HepG2 (cell line): ENCODE data around the gene OBP2B. TPM values are rescaled to one million over a fixed set of nuclear protein-coding genes. Genes with fewer than 3 reads are reported as not detected.

Source experiments
- ATAC-seq: fragments of 200-7000 bp; cut with Tn5 transposase; 3 replicates; pipeline ENCODE4 v1.9.1; 2020; ENCODE audit warnings: mild to moderate bottlenecking, moderate library complexity
- BruUV-seq: library from RNA; stranded (reverse); fragments of 400-500 nt; replicated peaks from 2 replicates; lab custom pipeline; 2021; lab: Mats Ljungman, UMichigan
- CTCF ChIA-PET: fragments of 300-600 bp; formaldehyde crosslinking; extraction: SDS; loops from one replicate; lab custom pipeline; 2021; ENCODE audit warnings: low total read pairs, inconsistent platforms, low intra/inter-chr PET ratio; lab: Yijun Ruan, JAX
- POLR2A ChIA-PET: fragments of 350-600 bp; sonication (Branson Sonifier 250); formaldehyde crosslinking; loops from one replicate; lab custom pipeline; 2020; ENCODE audit warnings: antibody characterized with exemption, inconsistent platforms; lab: Yijun Ruan, JAX
- DNase-seq: peaks from one replicate; pipeline ENCODE4 v3.0.0-alpha.2; 2015; ENCODE audit warnings: low spot score
- FAIRE-seq: peaks from 3 replicates; lab custom pipeline; 2011; peaks lifted over from hg19 to GRCh38; lab: Jason Lieb, UNC
- H2AFZ ChIP-seq: one replicate; pipeline ENCODE4 v1.6.1; 2011; ENCODE audit warnings: low read length, inconsistent platforms
- H3K27ac ChIP-seq: fragments of 300-600 bp; 3 replicates; pipeline ENCODE4 v1.8.0; 2011; ENCODE audit warnings: mixed run types, mild to moderate bottlenecking, mixed read lengths, low read length, inconsistent platforms; ENCODE audit not compliant: insufficient read depth; ENCODE audit errors: extremely low read length
- H3K27me3 ChIP-seq, 2 experiments: fragments of 200-600 bp in 1 of 2; 2 replicates in 1 of 2; 3 replicates in 1 of 2; pipeline versions ENCODE4 v1.6.0 to v1.8.0; 2011; ENCODE audit warnings: low read length in 2 of 2, mild to moderate bottlenecking in 2 of 2, moderate library complexity in 2 of 2, inconsistent platforms in 1 of 2; ENCODE audit not compliant: insufficient read depth in 2 of 2, control insufficient read depth in 1 of 2
- H3K36me3 ChIP-seq, 2 experiments: fragments of 200-600 bp in 1 of 2; replicated peaks in 1 of 2; 2 replicates in 1 of 2; 3 replicates in 1 of 2; pipeline versions ENCODE4 v1.5.1 to v1.8.0; 2011; ENCODE audit warnings: low read length in 2 of 2, inconsistent platforms in 1 of 2; ENCODE audit not compliant: insufficient read depth in 2 of 2, control insufficient read depth in 1 of 2
- H3K4me1 ChIP-seq: 2 replicates; pipeline ENCODE4 v1.5.1; 2012; ENCODE audit warnings: low read length, inconsistent platforms; ENCODE audit not compliant: insufficient read depth
- H3K4me2 ChIP-seq: 2 replicates; pipeline ENCODE4 v1.6.0; 2011; ENCODE audit warnings: low read depth, low read length, inconsistent platforms
- H3K4me3 ChIP-seq, 3 experiments: fragments of 200-600 bp in 1 of 3; sonication (generic), shearing (Covaris generic) in 1 of 3; replicated peaks in 1 of 3; 2 replicates each; pipeline ENCODE4 v1.5.1; 2011 to 2016; ENCODE audit warnings: low read length in 3 of 3, inconsistent platforms in 2 of 3, low read depth in 2 of 3, mild to moderate bottlenecking in 2 of 3, control low read depth in 1 of 3, mixed read lengths in 1 of 3; ENCODE audit not compliant: insufficient read depth in 1 of 3
- H3K79me2 ChIP-seq: one replicate; pipeline ENCODE4 v1.6.1; 2011; ENCODE audit warnings: low read length, inconsistent platforms; ENCODE audit not compliant: insufficient read depth
- H3K9ac ChIP-seq: 2 replicates; pipeline ENCODE4 v1.6.0; 2011; ENCODE audit warnings: mild to moderate bottlenecking, low read depth, low read length, inconsistent platforms; ENCODE audit not compliant: insufficient read depth
- H3K9me3 ChIP-seq: 2 replicates; pipeline ENCODE4 v1.5.1; 2012; ENCODE audit warnings: mild to moderate bottlenecking, low read length
- H4K20me1 ChIP-seq: 2 replicates; pipeline ENCODE4 v1.6.0; 2011; ENCODE audit warnings: inconsistent platforms, mild to moderate bottlenecking, low read length, moderate library complexity; ENCODE audit not compliant: insufficient read depth
- AGO1 ChIP-seq: fragments of 200-400 bp; formaldehyde crosslinking; IDR thresholded peaks from 2 replicates; pipeline ENCODE4 v1.6.1; 2017; ENCODE audit warnings: mild to moderate bottlenecking, low read depth, low read length, moderate library complexity; ENCODE audit not compliant: poor library complexity, severe bottlenecking
- ELF3 ChIP-seq: IDR thresholded peaks from 2 replicates; pipeline ENCODE4 v1.6.1; 2016; ENCODE audit warnings: missing genetic modification reagents, missing compliant biosample characterization
- FOSL2 ChIP-seq: sonication (generic); formaldehyde crosslinking; IDR thresholded peaks from 2 replicates; pipeline ENCODE4 v1.4.0; 2020; ENCODE audit warnings: missing genetic modification reagents
- GATAD2A ChIP-seq: IDR thresholded peaks from 2 replicates; pipeline ENCODE4 v1.6.1; 2016
- KDM5B ChIP-seq: sonication (generic); formaldehyde crosslinking; IDR thresholded peaks from 2 replicates; pipeline ENCODE4 v1.4.0; 2020; ENCODE audit warnings: missing genetic modification reagents, mild to moderate bottlenecking, borderline replicate concordance
- NPAS2 ChIP-seq: sonication (generic); formaldehyde crosslinking; IDR thresholded peaks from 2 replicates; pipeline ENCODE4 v1.8.0; 2022; ENCODE audit warnings: mild to moderate bottlenecking, missing genetic modification reagents, borderline replicate concordance
- NR0B2 ChIP-seq: sonication (generic); formaldehyde crosslinking; IDR thresholded peaks from 2 replicates; pipeline ENCODE4 v1.4.0; 2020; ENCODE audit warnings: mild to moderate bottlenecking, missing genetic modification reagents
- REL ChIP-seq: sonication (generic); formaldehyde crosslinking; conservative IDR thresholded peaks from 2 replicates; pipeline ENCODE4 v1.8.0; 2022; ENCODE audit warnings: mild to moderate bottlenecking, missing genetic modification reagents, moderate library complexity
- THAP8 ChIP-seq: sonication (generic); formaldehyde crosslinking; IDR thresholded peaks from 2 replicates; pipeline ENCODE4 v1.5.1; 2020; ENCODE audit warnings: missing genetic modification reagents, mild to moderate bottlenecking, borderline replicate concordance
- ZFP91 ChIP-seq: sonication (generic); formaldehyde crosslinking; IDR thresholded peaks from 2 replicates; pipeline ENCODE4 v1.9.0; 2022; ENCODE audit warnings: missing genetic modification reagents, mild to moderate bottlenecking, borderline replicate concordance
- ZNF260 ChIP-seq: sonication (generic); formaldehyde crosslinking; IDR thresholded peaks from 2 replicates; pipeline ENCODE4 v1.4.0; 2020; ENCODE audit warnings: missing genetic modification reagents, low read depth, mild to moderate bottlenecking, borderline replicate concordance
- ZNF609 ChIP-seq: sonication (generic); formaldehyde crosslinking; IDR thresholded peaks from 2 replicates; pipeline ENCODE4 v1.4.0; 2020; ENCODE audit warnings: mild to moderate bottlenecking, missing genetic modification reagents, borderline replicate concordance
- ZNF768 ChIP-seq: sonication (generic); formaldehyde crosslinking; IDR thresholded peaks from 2 replicates; pipeline ENCODE4 v1.4.0; 2020; ENCODE audit warnings: missing genetic modification reagents
- WGBS: methylation state at CpG from one replicate; pipeline ENCODE4 v1.1.6; 2017; ENCODE audit warnings: low lambda C conversion rate; 5-methylcytosine and 5-hydroxymethylcytosine counted together
- in situ Hi-C: cut with HindIII; loops from 2 replicates; pipeline ENCODE4 v1.10.0; 2017; ENCODE audit warnings: low pct_unique_long_range_greater_than_20kb; ENCODE audit not compliant: extremely low pct_ligation_motif_present
- intact Hi-C: fragments of 100-400 bp; cut with micrococcal nuclease; formaldehyde crosslinking; loops from one replicate; pipeline ENCODE4 v1.10.0; 2022; ENCODE audit not compliant: unreplicated experiment
- polyA plus RNA-seq, 8 experiments: library from polyadenylated mRNA; depleted of rRNA in 3 of 8; stranded (reverse) in 7 of 8; unstranded in 1 of 8; fragments of >200 nt; fragmentation: Illumina TruSeq in 4 of 8; extraction: Trizol in 4 of 8; gene quantifications; 2 replicates each; pipeline versions ENCODE4 v1.2.1 to v1.2.3, GENCODE V29; 2011 to 2016; ENCODE audit warnings: low read depth in 4 of 8, missing spikeins in 1 of 8, mixed read lengths in 1 of 8; ENCODE audit not compliant: insufficient read depth in 1 of 8
- total RNA-seq, 5 experiments: library from RNA; depleted of rRNA; stranded (reverse); fragments of >200 nt; fragmentation: Illumina TruSeq; extraction: Trizol; gene quantifications; 2 replicates each; pipeline ENCODE4 v1.2.3, GENCODE V29; 2016; ENCODE audit warnings: low read depth in 1 of 5

The OBP2B gene
- total and polyA plus RNA-seq, 2 of the 13 experiments (the other 11 are each of a cell fraction or from before 2014, with no cell fraction given): not detected

- Histone ChIP-seq H3K36me3 (no peaks in the 10 kb centered on the region), H4K20me1 (no peaks in the 10 kb centered on the region), H3K27me3 (peaks cover 0 to 9% of the 10 kb centered on the region in 2 experiments; a peak in 1 of 5 replicates), H3K4me3 (no peak overlapping the region), H3K4me1 (peaks cover 12% of the 10 kb centered on the region), H3K4me2 (no peak overlapping the region), H3K9me3 (no peaks in the 10 kb centered on the region), H2AFZ (no peak overlapping the region), H3K79me2 (no peaks in the 10 kb centered on the region), H3K9ac (no peak overlapping the region), H3K27ac (no peak overlapping the region)
- no peak for FAIRE-seq
- in situ Hi-C loops (no loop called here), intact Hi-C loops (no loop called here)
- ChIA-PET POLR2A (interaction anchor here (3.1 kb wide), 1 partner anchor 9 kb away, joined by 12 read pairs; no protein-coding TSS in a partner anchor), CTCF (no interaction called here)
- no TSS peak for BruUV-seq
- WGBS: 79% methylated on average over 3 of the region's 3 CpGs
- no peak for DNase-seq
- ATAC-seq: no peak
- TF ChIP-seq ZFP91 (CRISPR knock-in tag): no peak
- no peak for TF ChIP-seq ZNF768
- no peak for TF ChIP-seq REL
- TF ChIP-seq GATAD2A (CRISPR knock-in tag): no peak
- TF ChIP-seq ZNF260 (CRISPR knock-in tag): no peak
- TF ChIP-seq ELF3 (CRISPR knock-in tag): no peak
- no peak for TF ChIP-seq KDM5B (CRISPR knock-in tag)
- no peak for TF ChIP-seq THAP8 (CRISPR knock-in tag)
- no peak for TF ChIP-seq FOSL2 (CRISPR knock-in tag)
- TF ChIP-seq NR0B2 (CRISPR knock-in tag): no peak
- no peak for TF ChIP-seq ZNF609 (CRISPR knock-in tag)
- no peak for TF ChIP-seq NPAS2
- TF ChIP-seq AGO1: no peak
These were observed 50.4 kb downstream of the OBP2B start for GRCh38 chr9:133158695-133159094.
